ENCODE results near the gene JMJD6. TPM values are rescaled to one million over a fixed set of nuclear protein-coding genes. Genes with fewer than 3 reads are reported as not detected.

The JMJD6 gene
- total RNA-seq, 1 experiment from 2014 or later, result 28.9 TPM

DNA sequence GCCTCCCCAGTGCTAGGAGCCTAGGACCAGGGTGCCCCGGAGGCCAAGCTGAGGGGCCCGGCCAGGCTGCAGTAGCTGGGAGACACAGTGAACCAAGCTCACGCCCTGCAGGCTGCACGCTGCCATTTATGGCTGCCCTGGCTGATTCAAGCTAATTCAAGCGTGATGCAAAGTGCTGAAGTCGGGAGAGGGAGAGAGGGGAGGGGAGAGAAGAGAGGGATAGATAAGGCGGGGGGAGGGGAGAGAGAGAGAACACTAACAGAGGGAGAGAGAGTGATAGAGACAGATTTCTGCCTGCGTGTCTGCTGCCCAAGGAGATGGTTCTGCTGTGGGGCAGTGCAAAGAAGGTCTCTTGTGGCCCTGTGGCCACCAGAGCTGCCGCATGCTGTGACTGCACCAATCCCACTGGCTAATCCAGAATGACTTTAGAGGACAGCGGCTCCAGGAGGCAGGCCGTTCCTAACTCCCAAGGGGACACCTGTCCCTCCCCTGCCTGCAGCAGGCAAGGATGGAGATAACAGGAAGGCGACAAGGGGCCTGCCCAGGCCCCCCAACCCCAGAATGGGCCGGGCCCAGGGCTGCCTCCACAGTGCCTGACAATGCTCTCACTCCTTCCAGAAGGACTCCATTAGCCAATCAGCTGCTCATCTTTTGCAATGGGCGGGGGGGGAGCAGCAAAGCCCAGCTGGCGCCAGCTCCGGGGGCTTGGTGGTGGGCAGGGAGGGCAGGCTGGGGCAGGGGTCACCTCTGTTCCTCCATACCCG is 28.5 kb downstream of the JMJD6 start:
- no peak overlapping the region for H2BK20ac ChIP-seq (ENCODE audit: low read depth, low read length, poor library complexity, severe bottlenecking)
- Mint-ChIP-seq H3K4me3 (peak overlapping the region in 1 of 2 experiments; percentile 42; a peak in 1 of 5 replicates), H3K36me3 (ENCODE audit: insufficient read depth in 1 of 3, low read depth in 3 of 3) (no peaks in the 10 kb centered on the region), H3K4me1 (peaks cover 34 to 58% of the 10 kb centered on the region in 2 experiments), H3K27me3 (ENCODE audit: low read depth) (peaks cover 2% of the 10 kb centered on the region), H3K27ac (peak overlapping the region in 2 of 3 experiments; percentile 25 to 90; a peak in 2 of 7 replicates), H3K9me3 (no peaks in the 10 kb centered on the region)
- no peak overlapping the region for H3K14ac ChIP-seq (ENCODE audit: insufficient read depth, low read length)
- peaks cover 3% of the 10 kb centered on the region for H3K23me2 ChIP-seq (ENCODE audit: insufficient read length, low read depth, low read length, poor library complexity, severe bottlenecking)
- DNase-seq, result no peak
- H2BK15ac ChIP-seq (ENCODE audit: low read depth, low read length), result no peak overlapping the region
- no peaks in the 10 kb centered on the region for H3K27me3 ChIP-seq (ENCODE audit: insufficient read depth, low read length)
- peaks cover 5% of the 10 kb centered on the region; the same call in 1 of the 2 replicates for H3K4me1 ChIP-seq (ENCODE audit: insufficient read depth, low read length)
- H3K79me2 ChIP-seq (ENCODE audit: insufficient read depth, low read length), result no peaks in the 10 kb centered on the region
- H3K23ac ChIP-seq (ENCODE audit: insufficient read length, low read depth, low read length), result no peak overlapping the region
- no peaks in the 10 kb centered on the region for H4K20me1 ChIP-seq (ENCODE audit: control insufficient read depth, insufficient read depth, insufficient read length)
- H3K4ac ChIP-seq (ENCODE audit: low read depth, low read length), result no peak overlapping the region
- H3K18ac ChIP-seq (ENCODE audit: insufficient read length, low read depth, low read length), result peak overlapping the region; percentile 46
- TF ChIP-seq, protein P1, sequence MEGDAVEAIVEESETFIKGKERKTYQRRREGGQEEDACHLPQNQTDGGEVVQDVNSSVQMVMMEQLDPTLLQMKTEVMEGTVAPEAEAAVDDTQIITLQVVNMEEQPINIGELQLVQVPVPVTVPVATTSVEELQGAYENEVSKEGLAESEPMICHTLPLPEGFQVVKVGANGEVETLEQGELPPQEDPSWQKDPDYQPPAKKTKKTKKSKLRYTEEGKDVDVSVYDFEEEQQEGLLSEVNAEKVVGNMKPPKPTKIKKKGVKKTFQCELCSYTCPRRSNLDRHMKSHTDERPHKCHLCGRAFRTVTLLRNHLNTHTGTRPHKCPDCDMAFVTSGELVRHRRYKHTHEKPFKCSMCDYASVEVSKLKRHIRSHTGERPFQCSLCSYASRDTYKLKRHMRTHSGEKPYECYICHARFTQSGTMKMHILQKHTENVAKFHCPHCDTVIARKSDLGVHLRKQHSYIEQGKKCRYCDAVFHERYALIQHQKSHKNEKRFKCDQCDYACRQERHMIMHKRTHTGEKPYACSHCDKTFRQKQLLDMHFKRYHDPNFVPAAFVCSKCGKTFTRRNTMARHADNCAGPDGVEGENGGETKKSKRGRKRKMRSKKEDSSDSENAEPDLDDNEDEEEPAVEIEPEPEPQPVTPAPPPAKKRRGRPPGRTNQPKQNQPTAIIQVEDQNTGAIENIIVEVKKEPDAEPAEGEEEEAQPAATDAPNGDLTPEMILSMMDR (conservative IDR thresholded peaks at IDR 0.05), result no peak
- no peak overlapping the region for H2BK12ac ChIP-seq (ENCODE audit: insufficient read length, low read depth, low read length)
- H2BK5ac ChIP-seq (ENCODE audit: insufficient read length, low read length), result no peak overlapping the region
- no peak overlapping the region for H3K56ac ChIP-seq (ENCODE audit: insufficient read length, low read depth, low read length)
- no peak overlapping the region for H3T11ph ChIP-seq (ENCODE audit: low read length)
- no peak overlapping the region for H3K4me2 ChIP-seq (ENCODE audit: insufficient read depth, insufficient read length, low read length)
- H3K79me1 ChIP-seq (ENCODE audit: insufficient read depth, low read depth, low read length, poor library complexity, severe bottlenecking), result no peaks in the 10 kb centered on the region
- no peak overlapping the region for H4K5ac ChIP-seq (ENCODE audit: insufficient read length, low read depth, low read length)
- no peak overlapping the region for H3K9ac ChIP-seq (ENCODE audit: extremely low read depth, insufficient read length, low read length)
- no peak overlapping the region for H4K91ac ChIP-seq (ENCODE audit: insufficient read length, low read depth, low read length)
- no peaks in the 10 kb centered on the region for H3K9me3 ChIP-seq (ENCODE audit: control insufficient read depth, low read depth, low read length)
- H2AFZ ChIP-seq (ENCODE audit: low read length), result no peak overlapping the region
- H2AK5ac ChIP-seq (ENCODE audit: insufficient read length, low read length), result no peak overlapping the region
- no peak overlapping the region for H4K8ac ChIP-seq (replicated peaks; ENCODE audit: insufficient read length, low read depth, low read length)
- no peak overlapping the region for H3K27ac ChIP-seq (ENCODE audit: insufficient read length, low read depth, low read length)
- no CpG with 5 or more reads among the region's 17 CpGs for WGBS (ENCODE audit: extremely low coverage, insufficient read length, low lambda C conversion rate)
- H2BK120ac ChIP-seq (ENCODE audit: low read depth, low read length, poor library complexity, severe bottlenecking), result no peak overlapping the region

All from H9 (cell line).